ENCODE measurements around the gene CFAP20DC. TPM values are rescaled to one million over a fixed set of nuclear protein-coding genes. Genes with fewer than 3 reads are reported as not detected.

CFAP20DC gene
- total and polyA plus RNA-seq, 4 donors, result 0.98 to 2.1 (median 1.5) TPM

- Histone ChIP-seq H3K9ac (ENCODE audit: low read depth in 1 of 2, low read length in 2 of 2) (no peak overlapping the region), H3K4me3 (ENCODE audit: low read depth in 1 of 3, low read length in 3 of 3) (no peak overlapping the region), H3K4me1 (ENCODE audit: control insufficient read depth in 4 of 4, insufficient read depth in 4 of 4, low read length in 3 of 4) (peaks cover 0 to 15% (median 11%) of the 10 kb centered on the region in 4 donors), H3K9me3 (ENCODE audit: control insufficient read depth in 4 of 4, low read length in 3 of 4) (no peaks in the 10 kb centered on the region), H3K36me3 (ENCODE audit: control insufficient read depth in 4 of 4, insufficient read depth in 3 of 4, low read depth in 1 of 4, low read length in 3 of 4) (no peaks in the 10 kb centered on the region), H3K27ac (ENCODE audit: low read depth in 1 of 2, low read length in 2 of 2) (no peak overlapping the region), H3K27me3 (ENCODE audit: control insufficient read depth in 4 of 4, insufficient read depth in 4 of 4, low read length in 3 of 4) (no peaks in the 10 kb centered on the region)
- no peak for TF ChIP-seq REST (IDR thresholded peaks at IDR 0.05)
- peak; percentile 74 for TF ChIP-seq NR2F2 (IDR thresholded peaks at IDR 0.05)
- peak; percentile 84 for TF ChIP-seq SP1 (IDR thresholded peaks at IDR 0.05)
- TF ChIP-seq MAX (IDR thresholded peaks at IDR 0.05), result no peak
- TF ChIP-seq CTCF (IDR thresholded peaks at IDR 0.05; ENCODE audit: low read depth, low read length, missing input control), result no peak
- peak; percentile 0 for TF ChIP-seq FOXA1 (IDR thresholded peaks at IDR 0.05)
- TF ChIP-seq TAF1 (conservative IDR thresholded peaks at IDR 0.05), result no peak
- TF ChIP-seq RAD21 (IDR thresholded peaks at IDR 0.05), result no peak
- peak; percentile 29 to 40 for TF ChIP-seq JUND (IDR thresholded peaks at IDR 0.05)
- TF ChIP-seq FOXA2 (IDR thresholded peaks at IDR 0.05), result no peak
- no peak for TF ChIP-seq EGR1 (IDR thresholded peaks at IDR 0.05; ENCODE audit: low read depth in 2 of 2)
- TF ChIP-seq GABPA (IDR thresholded peaks at IDR 0.05 in 1 of 2, conservative IDR thresholded peaks at IDR 0.05 in 1 of 2), result no peak
- TF ChIP-seq YY1 (IDR thresholded peaks at IDR 0.05), result no peak
- TF ChIP-seq ZBTB33 (IDR thresholded peaks at IDR 0.05), result no peak
- peak; percentile 53 for TF ChIP-seq HNF4G (IDR thresholded peaks at IDR 0.05)
- peak; percentile 86 to 89 for TF ChIP-seq HNF4A (conservative IDR thresholded peaks at IDR 0.05)
- TF ChIP-seq RXRA (IDR thresholded peaks at IDR 0.05), result peak; percentile 80 to 82
- no peak for TF ChIP-seq ATF3 (IDR thresholded peaks at IDR 0.05)
- 35% methylated on average over 3 of the region's 3 CpGs for WGBS
- DNase-seq (ENCODE audit: low spot score), result no peak
Observed at GRCh38 chr3:58708116-58708791, 341.6 kb downstream of the CFAP20DC start.
